ENCODE results near the gene SH2B3. TPM values are rescaled to one million over a fixed set of nuclear protein-coding genes. Genes with fewer than 3 reads are reported as not detected.

The SH2B3 gene
- total and polyA plus RNA-seq, 4 donors = 9.6 to 46.0 (median 17.9) TPM

GRCh38 chr12:111360325-111360930 is 45.3 kb upstream of the SH2B3 start:
- Histone ChIP-seq H3K27me3 (ENCODE audit: control insufficient read depth in 3 of 3, insufficient read depth in 3 of 3, low read length in 2 of 3) (no peaks in the 10 kb centered on the region), H3K4me3 (no peak overlapping the region), H3K9me3 (ENCODE audit: control insufficient read depth in 4 of 4, insufficient read depth in 3 of 4, low read length in 3 of 4) (no peaks in the 10 kb centered on the region), H3K9ac (ENCODE audit: insufficient read depth in 1 of 2, low read length in 2 of 2) (no peak overlapping the region), H3K4me1 (ENCODE audit: control insufficient read depth in 5 of 5, insufficient read depth in 5 of 5, low read length in 5 of 5) (peaks cover 0 to 6% (median 0%) of the 10 kb centered on the region in 5 donors), H3K27ac (ENCODE audit: low read depth in 1 of 2, low read length in 1 of 2) (no peak overlapping the region), H3K36me3 (ENCODE audit: control insufficient read depth in 4 of 4, insufficient read depth in 4 of 4, low read length in 4 of 4) (peaks cover 0 to 16% (median 8%) of the 10 kb centered on the region in 4 donors)
- DNase-seq = no peak
- WGBS, 2 donors = 75 to 78% methylated on average over 9 of the region's 9 CpGs
- ATAC-seq (ENCODE audit: insufficient read depth, low FRiP score) = no peak
- TF ChIP-seq CTCF (IDR thresholded peaks at IDR 0.05; ENCODE audit: control extremely low read depth, extremely low read depth) = no peak

- Histone ChIP-seq H3K27ac (ENCODE audit: low read depth in 1 of 2, low read length in 1 of 2) (peak overlapping the region in 1 of 2 donors; percentile 2), H3K36me3 (ENCODE audit: control insufficient read depth in 4 of 4, insufficient read depth in 4 of 4, low read length in 4 of 4) (peaks cover 0 to 20% (median 10%) of the 10 kb centered on the region in 4 donors), H3K9me3 (ENCODE audit: control insufficient read depth in 4 of 4, insufficient read depth in 3 of 4, low read length in 3 of 4) (no peaks in the 10 kb centered on the region), H3K9ac (ENCODE audit: insufficient read depth in 1 of 2, low read length in 2 of 2) (no peak overlapping the region), H3K4me1 (ENCODE audit: control insufficient read depth in 5 of 5, insufficient read depth in 5 of 5, low read length in 5 of 5) (peaks cover 0 to 6% (median 0%) of the 10 kb centered on the region in 5 donors), H3K27me3 (ENCODE audit: control insufficient read depth in 3 of 3, insufficient read depth in 3 of 3, low read length in 2 of 3) (no peaks in the 10 kb centered on the region), H3K4me3 (no peak overlapping the region)
- no peak for DNase-seq
- WGBS, 2 donors = 48 to 53% methylated on average over 13 of the region's 13 CpGs
- ATAC-seq (ENCODE audit: insufficient read depth, low FRiP score) = no peak
- TF ChIP-seq CTCF (IDR thresholded peaks at IDR 0.05; ENCODE audit: control extremely low read depth, extremely low read depth) = no peak
Observed at GRCh38 chr12:111361073-111361716, 44.5 kb upstream of the SH2B3 start.

- WGBS, 2 donors = 71 to 89% methylated on average over 18 of the region's 18 CpGs
- Histone ChIP-seq H3K27me3 (ENCODE audit: control insufficient read depth in 3 of 3, insufficient read depth in 3 of 3, low read length in 2 of 3) (no peaks in the 10 kb centered on the region), H3K27ac (ENCODE audit: low read depth in 1 of 2, low read length in 1 of 2) (peak overlapping the region; percentile 23 to 60), H3K9ac (ENCODE audit: insufficient read depth in 1 of 2, low read length in 2 of 2) (no peak overlapping the region), H3K36me3 (ENCODE audit: control insufficient read depth in 4 of 4, insufficient read depth in 4 of 4, low read length in 4 of 4) (peaks cover 0 to 21% (median 11%) of the 10 kb centered on the region in 4 donors), H3K4me3 (no peak overlapping the region), H3K4me1 (ENCODE audit: control insufficient read depth in 5 of 5, insufficient read depth in 5 of 5, low read length in 5 of 5) (peaks cover 0 to 6% (median 0%) of the 10 kb centered on the region in 5 donors), H3K9me3 (ENCODE audit: control insufficient read depth in 4 of 4, insufficient read depth in 3 of 4, low read length in 3 of 4) (no peaks in the 10 kb centered on the region)
- peak; percentile 76 for ATAC-seq (ENCODE audit: insufficient read depth, low FRiP score)
- DNase-seq = no peak
- no peak for TF ChIP-seq CTCF (IDR thresholded peaks at IDR 0.05; ENCODE audit: control extremely low read depth, extremely low read depth)
Observed at GRCh38 chr12:111361717-111362576, 43.8 kb upstream of the SH2B3 start.
